Ectodermal cell (in vitro differentiated cells): ENCODE data around the gene COPS7A.
"Not testable (repeated sequence)": the region's sequence is repeated elsewhere in the genome, so short reads cannot be mapped to it uniquely, and the experiment has no call there.

Experiments used
- H3K27ac ChIP-seq: 2 replicates; pipeline ENCODE4 v1.7.0; 2013; ENCODE audit warnings: mild to moderate bottlenecking, low read depth, low read length; ENCODE audit not compliant: insufficient read depth, poor library complexity, severe bottlenecking
- H3K27me3 ChIP-seq: 2 replicates; pipeline ENCODE4 v1.7.0; 2013; ENCODE audit warnings: mild to moderate bottlenecking, low read length; ENCODE audit not compliant: insufficient read depth, control insufficient read depth, poor library complexity, severe bottlenecking
- H3K36me3 ChIP-seq: one replicate; pipeline ENCODE4 v1.7.0; 2013; ENCODE audit warnings: low read length; ENCODE audit not compliant: control insufficient read depth, insufficient read depth
- H3K4me1 ChIP-seq: one replicate; pipeline ENCODE4 v1.7.0; 2013; ENCODE audit warnings: low read length; ENCODE audit not compliant: control insufficient read depth, insufficient read depth
- H3K4me3 ChIP-seq: 2 replicates; pipeline ENCODE4 v1.7.0; 2013; ENCODE audit warnings: low read depth, low read length, control low read depth; ENCODE audit not compliant: insufficient read depth
- H3K9me3 ChIP-seq: 2 replicates; pipeline ENCODE4 v1.7.0; 2013; ENCODE audit warnings: mild to moderate bottlenecking, low read length, moderate library complexity; ENCODE audit not compliant: control insufficient read depth
- WGBS, 2 experiments: methylation state at CpG; one replicate each; pipeline ENCODE4 v1.1.7; 2013; ENCODE audit warnings: missing lambda C conversion rate in 2 of 2; 5-methylcytosine and 5-hydroxymethylcytosine counted together

COPS7A gene

DNA sequence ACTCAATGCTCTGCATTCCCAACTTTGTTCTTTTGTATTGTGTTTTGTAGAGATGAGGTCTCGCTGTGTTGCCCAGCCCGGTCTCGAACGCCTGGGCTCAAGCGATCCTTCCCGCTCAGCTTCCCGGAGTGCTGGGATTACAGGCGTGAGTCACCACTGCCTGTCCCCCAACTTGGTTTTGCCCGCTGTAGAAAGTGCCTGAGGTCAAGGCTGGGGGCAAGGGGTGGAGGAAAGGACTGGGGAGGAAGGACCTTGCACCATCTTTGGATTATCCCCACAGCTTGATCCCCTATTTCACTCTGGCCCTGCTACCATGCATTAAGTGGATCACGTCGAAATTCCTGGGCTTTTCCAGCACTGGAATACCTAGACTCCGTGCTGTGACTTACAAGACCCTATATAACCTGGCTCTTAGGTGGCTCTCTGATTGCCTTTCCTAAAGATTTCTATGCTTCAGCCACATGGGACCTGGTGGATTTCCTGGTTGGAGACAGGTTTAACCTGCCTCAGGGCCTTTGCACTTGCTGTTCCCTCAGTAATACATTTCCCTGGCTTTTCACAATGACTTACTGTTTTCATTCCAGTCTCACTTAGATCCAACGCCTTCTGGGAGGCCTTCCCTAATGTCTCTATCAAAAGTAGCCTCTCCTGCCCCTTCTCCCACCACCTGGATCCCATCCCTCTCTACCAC, 22.6 kb upstream of the COPS7A start:
- WGBS, 2 experiments, result 27 to 28% methylated on average over 13 of the region's 13 CpGs
- Histone ChIP-seq H3K36me3 (no peaks in the 10 kb centered on the region), H3K4me1 (peaks cover 20% of the 10 kb centered on the region), H3K9me3 (no peaks in the 10 kb centered on the region), H3K27ac (no peak overlapping the region), H3K27me3 (peaks cover 55% of the 10 kb centered on the region), H3K4me3 (peak overlapping the region; percentile 69)

DNA sequence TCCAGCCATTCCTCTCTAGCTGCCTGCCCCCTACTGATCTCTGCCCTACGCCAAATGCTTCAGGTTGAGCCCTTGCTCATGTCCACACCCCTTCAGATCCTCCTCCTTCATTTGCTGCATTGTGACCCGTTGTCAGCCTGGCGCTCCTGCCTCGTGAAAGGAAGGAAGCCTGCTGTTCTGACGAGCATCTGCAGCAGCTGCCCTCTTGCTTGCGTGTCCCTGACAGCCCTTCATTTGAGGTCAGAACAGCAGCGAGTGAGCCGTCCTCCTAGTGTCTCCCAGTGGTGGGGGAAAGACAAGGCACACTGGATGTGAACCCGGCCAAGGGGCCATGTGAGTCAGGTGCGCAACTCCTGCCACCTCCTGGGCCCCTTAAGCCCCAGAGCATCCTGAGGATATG, 20.2 kb upstream of the COPS7A start:
- Histone ChIP-seq H3K27ac (no peak overlapping the region), H3K36me3 (no peaks in the 10 kb centered on the region), H3K27me3 (peaks cover 50% of the 10 kb centered on the region), H3K4me3 (no peak overlapping the region), H3K4me1 (peaks cover 15% of the 10 kb centered on the region), H3K9me3 (no peaks in the 10 kb centered on the region)
- 8% methylated on average over 10 of the region's 10 CpGs for WGBS, 2 experiments

DNA sequence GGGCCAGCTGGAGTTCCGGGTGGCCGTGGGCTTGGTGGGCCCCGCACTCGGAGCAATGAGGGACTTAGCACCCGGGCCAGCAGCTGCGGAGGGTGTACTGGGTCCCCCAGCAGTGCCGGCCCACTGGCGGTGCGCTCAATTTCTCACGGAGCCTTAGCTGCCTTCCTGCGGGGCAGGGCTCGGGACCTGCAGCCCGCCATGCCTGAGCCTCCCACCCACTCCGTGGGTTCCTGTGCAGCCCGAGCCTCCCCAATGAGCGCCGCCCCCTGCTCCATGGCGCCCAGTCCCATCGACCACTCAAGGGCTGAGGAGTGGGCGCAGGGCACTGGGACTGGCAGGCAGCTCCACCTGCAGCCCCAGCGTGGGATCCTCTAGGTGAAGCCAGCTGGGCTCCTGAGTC, 15.5 kb upstream of the COPS7A start:
- not testable (repeated sequence) for H3K4me1 ChIP-seq, H3K9me3 ChIP-seq, H3K27ac ChIP-seq, H3K4me3 ChIP-seq, H3K36me3 ChIP-seq, H3K27me3 ChIP-seq
- WGBS, 2 experiments, result 94% methylated on average over 21 of the region's 21 CpGs

DNA sequence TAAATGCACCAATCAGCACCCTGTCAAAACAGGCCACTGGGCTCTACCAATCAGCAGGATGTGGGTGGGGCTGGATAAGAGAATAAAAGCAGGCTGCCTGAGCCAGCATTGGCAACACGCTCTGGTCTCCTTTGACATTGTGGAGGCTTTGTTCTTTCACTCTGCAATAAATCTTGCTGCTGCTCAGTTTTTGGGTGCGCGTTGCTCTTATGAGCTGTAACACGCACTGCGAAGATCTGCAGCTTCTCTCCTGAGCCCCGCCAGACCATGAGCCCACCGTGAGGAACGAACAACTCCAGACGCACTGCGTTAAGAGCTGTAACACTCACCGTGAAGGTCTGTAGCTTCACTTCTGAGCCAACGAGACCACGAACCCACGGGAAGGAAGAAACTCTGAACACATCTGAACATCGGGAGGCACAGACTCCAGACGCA, 14.9 kb upstream of the COPS7A start:
- Histone ChIP-seq H3K4me3 (no peak overlapping the region), H3K9me3 (no peaks in the 10 kb centered on the region)
- WGBS, 2 experiments, result 94% methylated on average over 16 of the region's 16 CpGs

DNA sequence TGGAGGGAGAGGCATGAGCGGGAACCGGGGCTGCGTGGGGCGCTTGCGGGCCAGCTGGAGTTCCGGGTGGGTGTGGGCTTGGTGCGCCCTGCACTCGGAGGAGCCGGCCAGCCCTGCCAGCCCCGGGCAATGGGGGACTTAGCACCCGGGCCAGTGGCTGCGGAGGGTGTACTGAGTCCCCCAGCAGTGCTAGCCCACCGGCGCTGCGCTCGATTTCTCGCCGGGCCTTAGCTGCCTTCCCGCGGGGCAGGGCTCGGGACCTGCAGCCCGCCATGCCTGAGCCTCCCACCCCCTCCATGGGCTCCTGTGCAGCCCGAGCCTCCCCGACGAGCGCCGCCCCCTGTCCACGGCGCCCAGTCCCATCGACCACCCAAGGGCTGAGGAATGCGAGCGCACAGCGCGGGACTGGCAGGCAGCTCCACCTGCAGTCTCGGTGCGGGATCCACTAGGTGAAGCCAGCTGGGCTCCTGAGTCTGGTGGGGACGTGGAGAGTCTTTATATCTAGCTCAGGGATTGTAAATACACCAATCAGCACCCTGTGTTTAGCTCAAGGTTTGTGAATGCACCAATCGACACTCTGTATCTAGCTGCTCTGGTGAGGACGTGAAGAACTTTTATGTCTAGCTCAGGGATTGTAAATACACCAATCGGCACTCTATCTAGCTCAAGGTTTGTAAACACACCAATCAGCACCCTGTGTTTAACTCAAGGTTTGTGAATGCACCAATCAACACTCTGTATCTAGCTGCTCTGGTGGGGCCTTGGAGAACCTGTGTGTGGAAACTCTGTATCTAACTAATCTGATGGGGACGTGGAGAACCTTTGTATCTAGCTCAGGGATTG, 7.6 kb upstream of the COPS7A start:
- H3K27ac ChIP-seq, H3K27me3 ChIP-seq, H3K9me3 ChIP-seq, H3K36me3 ChIP-seq, H3K4me1 ChIP-seq, H3K4me3 ChIP-seq: not testable (repeated sequence)
- WGBS, 2 experiments, result 90 to 94% methylated on average over 32 to 35 of the region's 41 CpGs

More for the DNA sequence above, 14.9 kb upstream of the COPS7A start:
- Histone ChIP-seq H3K27me3 (peaks cover 4% of the 10 kb centered on the region), H3K36me3 (no peaks in the 10 kb centered on the region), H3K27ac (no peak overlapping the region), H3K4me1 (peaks cover under 1% of the 10 kb centered on the region)

DNA sequence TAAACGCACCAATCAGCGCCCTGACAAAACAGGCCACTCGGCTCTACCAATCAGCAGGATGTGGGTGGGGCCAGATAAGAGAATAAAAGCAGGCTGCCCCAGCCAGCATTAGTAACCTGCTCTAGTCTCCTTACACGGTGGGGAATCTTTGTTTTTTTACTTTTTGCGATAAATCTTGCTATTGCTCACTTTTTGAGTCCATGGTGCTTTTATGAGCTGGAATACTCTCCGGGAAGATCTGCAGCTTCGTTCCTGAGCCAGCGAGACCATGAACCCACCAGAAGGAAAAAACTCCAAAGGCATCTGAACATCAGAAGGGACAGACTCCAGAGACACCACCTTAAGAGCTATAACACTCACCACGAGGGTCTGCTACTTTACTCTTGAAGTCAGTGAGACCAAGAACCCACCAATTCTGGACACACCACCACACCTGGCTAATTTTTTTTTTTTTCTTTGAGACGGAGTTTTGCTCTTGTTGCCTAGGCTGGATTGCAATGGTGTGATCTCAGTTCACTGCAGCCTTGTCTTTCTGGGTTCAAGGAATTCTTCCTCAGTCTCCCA, 6.9 kb upstream of the COPS7A start:
- H3K4me3 ChIP-seq, result no peak overlapping the region
- peaks cover 3% of the 10 kb centered on the region for H3K27me3 ChIP-seq
- H3K9me3 ChIP-seq, result no peaks in the 10 kb centered on the region
- WGBS, 2 experiments, result 88 to 89% methylated on average over 10 of the region's 10 CpGs
- no peaks in the 10 kb centered on the region for H3K36me3 ChIP-seq
- H3K4me1 ChIP-seq, result no peaks in the 10 kb centered on the region
- H3K27ac ChIP-seq, result no peak overlapping the region

DNA sequence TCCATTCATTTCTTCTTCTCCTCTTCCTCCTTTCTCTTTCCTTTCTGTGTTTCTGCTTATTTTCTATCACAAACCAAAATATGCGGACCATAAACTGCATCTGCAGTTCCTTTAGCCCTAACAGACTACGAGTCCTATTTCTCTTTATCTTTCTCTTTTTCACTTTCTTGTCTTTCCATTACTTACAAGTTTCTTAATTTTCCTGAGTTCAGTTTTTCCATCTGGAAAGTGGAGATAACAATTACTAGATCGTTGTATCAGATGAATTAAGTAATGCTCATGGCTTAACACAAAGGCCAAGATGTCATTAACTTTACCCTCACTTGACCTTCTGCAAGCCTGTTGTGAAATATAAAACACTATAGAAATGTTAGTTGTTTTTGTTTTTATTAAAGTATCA, 983 bp upstream of the COPS7A start:
- H3K27ac ChIP-seq, result no peak overlapping the region

DNA sequence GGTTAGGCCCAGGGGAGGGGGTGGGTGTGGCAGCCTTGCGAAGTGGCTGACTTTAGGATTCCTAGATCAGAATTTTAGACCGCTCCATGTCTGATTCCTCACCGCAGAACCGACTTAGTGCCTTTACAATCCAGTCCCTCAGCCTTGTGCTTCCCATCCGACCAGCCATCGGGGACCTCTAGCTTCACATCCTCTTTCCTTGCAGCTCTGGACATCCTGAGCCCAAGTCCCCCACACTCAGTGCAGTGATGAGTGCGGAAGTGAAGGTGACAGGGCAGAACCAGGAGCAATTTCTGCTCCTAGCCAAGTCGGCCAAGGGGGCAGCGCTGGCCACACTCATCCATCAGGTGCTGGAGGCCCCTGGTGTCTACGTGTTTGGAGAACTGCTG, 557 bp downstream of the COPS7A start:
- Histone ChIP-seq H3K4me1 (peaks cover 9% of the 10 kb centered on the region), H3K36me3 (peaks cover 11% of the 10 kb centered on the region), H3K27me3 (peaks cover 3% of the 10 kb centered on the region), H3K27ac (peak overlapping the region; percentile 69), H3K9me3 (no peaks in the 10 kb centered on the region), H3K4me3 (peak overlapping the region; percentile 60)
- 27 to 28% methylated on average over 10 of the region's 10 CpGs for WGBS, 2 experiments

More for the DNA sequence above, 983 bp upstream of the COPS7A start:
- H3K9me3 ChIP-seq, result no peaks in the 10 kb centered on the region
- H3K36me3 ChIP-seq, result no peaks in the 10 kb centered on the region
- H3K4me3 ChIP-seq, result peak overlapping the region; percentile 60
- WGBS, 2 experiments, result 95 to 99% methylated on average over 2 to 3 of the region's 3 CpGs
- peaks cover 3% of the 10 kb centered on the region for H3K27me3 ChIP-seq
- peaks cover 9% of the 10 kb centered on the region for H3K4me1 ChIP-seq

DNA sequence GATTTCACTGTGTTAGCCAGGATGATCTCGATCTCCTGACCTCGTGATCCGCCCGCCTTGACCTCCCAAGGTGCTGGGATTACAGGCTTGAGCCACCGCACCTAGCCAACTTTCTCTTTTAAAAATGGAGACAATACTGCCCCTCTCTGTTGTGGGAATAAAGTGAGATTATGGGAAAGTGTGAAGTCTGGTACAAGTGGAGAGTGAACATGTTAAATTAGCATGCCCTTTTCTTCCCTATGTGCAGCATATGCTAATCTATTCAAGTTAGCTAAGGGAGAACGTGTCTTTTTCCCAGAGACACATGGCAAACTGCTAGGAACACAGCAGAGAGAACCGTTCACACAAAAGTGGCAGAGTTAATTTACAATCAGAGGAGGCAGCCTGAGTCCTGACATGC, 1.5 kb downstream of the COPS7A start:
- Histone ChIP-seq H3K4me1 (peaks cover 9% of the 10 kb centered on the region), H3K27me3 (peaks cover 3% of the 10 kb centered on the region), H3K4me3 (no peak overlapping the region), H3K27ac (no peak overlapping the region), H3K36me3 (peaks cover 19% of the 10 kb centered on the region), H3K9me3 (no peaks in the 10 kb centered on the region)
- WGBS, 2 experiments, result 90% methylated on average over 7 of the region's 7 CpGs

DNA sequence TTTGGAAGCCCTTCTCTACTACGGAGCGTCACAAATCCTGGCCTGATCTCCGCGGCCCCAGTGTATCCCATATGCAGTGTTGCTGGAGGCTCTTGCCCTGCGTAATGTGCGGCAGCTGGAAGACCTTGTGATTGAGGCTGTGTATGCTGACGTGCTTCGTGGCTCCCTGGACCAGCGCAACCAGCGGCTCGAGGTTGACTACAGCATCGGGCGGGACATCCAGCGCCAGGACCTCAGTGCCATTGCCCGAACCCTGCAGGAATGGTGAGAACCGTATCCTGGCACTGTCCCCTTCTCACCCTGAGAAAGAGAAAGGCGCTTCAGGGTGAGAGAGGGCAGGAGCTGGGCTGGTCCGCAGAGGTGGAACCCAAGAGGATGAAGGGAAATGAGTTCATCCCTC, 5.3 kb downstream of the COPS7A start:
- Histone ChIP-seq H3K27me3 (no peaks in the 10 kb centered on the region), H3K4me3 (no peak overlapping the region), H3K9me3 (no peaks in the 10 kb centered on the region), H3K4me1 (peaks cover 9% of the 10 kb centered on the region), H3K36me3 (peaks cover 25% of the 10 kb centered on the region), H3K27ac (no peak overlapping the region)
- 94 to 97% methylated on average over 18 of the region's 18 CpGs for WGBS, 2 experiments
